Measurements from ENCODE around the gene GRIN1.

DNA sequence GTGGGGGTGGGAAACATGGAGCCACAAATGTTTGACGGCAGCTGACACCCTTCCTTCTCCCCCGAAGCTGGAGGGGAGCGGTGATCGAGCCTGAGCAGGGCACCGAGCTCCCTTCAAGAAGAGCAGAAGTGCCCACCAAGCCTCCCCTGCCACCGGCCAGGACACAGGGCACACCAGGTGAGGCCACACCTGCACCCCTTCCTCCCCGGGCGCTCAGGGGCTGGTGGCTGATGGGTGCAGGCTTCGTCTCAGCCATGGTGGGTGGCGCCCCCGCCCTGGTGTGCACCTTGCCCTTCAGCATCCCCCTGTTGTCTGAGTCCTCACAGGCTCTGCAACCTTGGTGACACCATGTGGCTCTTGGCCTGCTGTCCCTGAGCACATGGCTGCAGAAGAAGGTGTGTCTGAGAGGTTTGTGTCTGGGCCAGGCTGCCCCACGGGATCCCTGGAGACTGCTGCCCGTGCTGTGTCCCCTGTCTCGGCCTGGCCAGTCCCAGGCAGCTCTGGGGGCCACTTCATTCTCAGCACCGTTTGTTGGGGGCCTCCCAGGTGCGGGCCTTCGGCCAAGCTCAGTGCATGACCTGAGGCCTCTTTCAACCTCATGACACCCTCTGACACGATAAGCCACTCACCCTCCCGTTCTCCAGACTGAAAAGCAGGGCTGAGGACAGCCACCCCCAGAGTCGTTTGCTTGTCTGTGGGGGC lies 41.0 kb upstream of the GRIN1 start:
- TF ChIP-seq, protein P1, sequence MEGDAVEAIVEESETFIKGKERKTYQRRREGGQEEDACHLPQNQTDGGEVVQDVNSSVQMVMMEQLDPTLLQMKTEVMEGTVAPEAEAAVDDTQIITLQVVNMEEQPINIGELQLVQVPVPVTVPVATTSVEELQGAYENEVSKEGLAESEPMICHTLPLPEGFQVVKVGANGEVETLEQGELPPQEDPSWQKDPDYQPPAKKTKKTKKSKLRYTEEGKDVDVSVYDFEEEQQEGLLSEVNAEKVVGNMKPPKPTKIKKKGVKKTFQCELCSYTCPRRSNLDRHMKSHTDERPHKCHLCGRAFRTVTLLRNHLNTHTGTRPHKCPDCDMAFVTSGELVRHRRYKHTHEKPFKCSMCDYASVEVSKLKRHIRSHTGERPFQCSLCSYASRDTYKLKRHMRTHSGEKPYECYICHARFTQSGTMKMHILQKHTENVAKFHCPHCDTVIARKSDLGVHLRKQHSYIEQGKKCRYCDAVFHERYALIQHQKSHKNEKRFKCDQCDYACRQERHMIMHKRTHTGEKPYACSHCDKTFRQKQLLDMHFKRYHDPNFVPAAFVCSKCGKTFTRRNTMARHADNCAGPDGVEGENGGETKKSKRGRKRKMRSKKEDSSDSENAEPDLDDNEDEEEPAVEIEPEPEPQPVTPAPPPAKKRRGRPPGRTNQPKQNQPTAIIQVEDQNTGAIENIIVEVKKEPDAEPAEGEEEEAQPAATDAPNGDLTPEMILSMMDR (conservative IDR thresholded peaks at IDR 0.05; ENCODE audit: low read length), result no peak
- TF ChIP-seq EZH2phosphoT487 (IDR thresholded peaks at IDR 0.05; ENCODE audit: borderline replicate concordance, low read depth, low read length), result no peak
